ENCODE measurements around the gene C22orf15. TPM values are rescaled to one million over a fixed set of nuclear protein-coding genes. Genes with fewer than 3 reads are reported as not detected.

C22orf15 gene
- total and polyA plus RNA-seq, 7 donors, result 0.04 to 0.34 TPM; not detected in 5

DNA sequence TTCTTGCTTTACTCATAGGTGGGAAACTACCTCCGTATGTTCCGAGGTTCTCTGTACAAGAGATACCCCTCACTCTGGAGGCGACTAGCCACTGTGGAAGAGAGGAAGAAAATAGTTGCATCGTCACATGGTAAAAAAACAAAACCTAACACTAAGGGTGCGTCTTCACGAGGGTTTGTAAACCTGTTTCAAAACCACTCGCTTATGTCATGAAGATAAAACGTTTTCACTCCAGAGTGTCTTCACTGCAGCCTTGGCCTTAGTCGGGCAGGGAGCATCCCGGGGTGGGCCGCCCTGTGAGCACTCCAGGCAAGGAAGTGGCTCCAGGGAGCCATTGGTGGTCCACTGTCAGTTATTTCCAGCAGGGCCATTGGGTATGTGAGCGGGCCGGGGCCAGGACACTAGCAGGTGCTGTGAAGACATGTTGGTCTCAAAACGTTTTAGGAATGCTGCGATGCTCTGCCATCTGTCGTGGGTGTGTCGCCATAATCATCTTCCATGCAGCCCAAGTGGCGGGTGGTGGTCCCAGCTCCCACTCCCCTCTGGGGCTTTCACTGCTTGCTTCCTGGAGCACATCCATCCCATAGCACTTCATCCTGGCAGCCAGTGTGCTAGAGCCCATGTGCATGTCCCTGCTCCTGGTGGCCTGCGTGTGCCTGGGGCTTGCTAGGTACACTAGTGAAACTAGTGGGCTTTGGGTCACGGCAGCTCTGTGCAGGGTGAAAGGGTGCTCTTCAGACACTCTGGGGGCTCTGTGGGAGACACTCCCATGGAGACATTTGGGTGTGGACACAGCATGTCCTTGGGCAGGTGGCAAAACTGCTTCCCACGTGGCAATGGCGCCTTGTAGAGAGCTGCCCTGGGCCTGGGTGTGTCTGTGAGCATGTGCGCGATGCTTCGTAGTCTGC lies 29.2 kb downstream of the C22orf15 start:
- TF ChIP-seq, protein P1, sequence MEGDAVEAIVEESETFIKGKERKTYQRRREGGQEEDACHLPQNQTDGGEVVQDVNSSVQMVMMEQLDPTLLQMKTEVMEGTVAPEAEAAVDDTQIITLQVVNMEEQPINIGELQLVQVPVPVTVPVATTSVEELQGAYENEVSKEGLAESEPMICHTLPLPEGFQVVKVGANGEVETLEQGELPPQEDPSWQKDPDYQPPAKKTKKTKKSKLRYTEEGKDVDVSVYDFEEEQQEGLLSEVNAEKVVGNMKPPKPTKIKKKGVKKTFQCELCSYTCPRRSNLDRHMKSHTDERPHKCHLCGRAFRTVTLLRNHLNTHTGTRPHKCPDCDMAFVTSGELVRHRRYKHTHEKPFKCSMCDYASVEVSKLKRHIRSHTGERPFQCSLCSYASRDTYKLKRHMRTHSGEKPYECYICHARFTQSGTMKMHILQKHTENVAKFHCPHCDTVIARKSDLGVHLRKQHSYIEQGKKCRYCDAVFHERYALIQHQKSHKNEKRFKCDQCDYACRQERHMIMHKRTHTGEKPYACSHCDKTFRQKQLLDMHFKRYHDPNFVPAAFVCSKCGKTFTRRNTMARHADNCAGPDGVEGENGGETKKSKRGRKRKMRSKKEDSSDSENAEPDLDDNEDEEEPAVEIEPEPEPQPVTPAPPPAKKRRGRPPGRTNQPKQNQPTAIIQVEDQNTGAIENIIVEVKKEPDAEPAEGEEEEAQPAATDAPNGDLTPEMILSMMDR (IDR thresholded peaks at IDR 0.05), result no peak
- Histone ChIP-seq H3K9me3 (no peaks in the 10 kb centered on the region), H3K4me3 (no peak overlapping the region), H3K27me3 (ENCODE audit: insufficient read depth in 3 of 3, low read length in 2 of 3) (no peaks in the 10 kb centered on the region), H3K4me1 (peaks cover 21% of the 10 kb centered on the region), H3K36me3 (ENCODE audit: insufficient read depth in 1 of 2, low read depth in 1 of 2) (peaks cover 2 to 55% of the 10 kb centered on the region in 2 donors), H3K27ac (no peak overlapping the region)
- intact Hi-C loops (cut with DNase I), result no loop called here
- 82 to 83% (median 83%) methylated on average over 25 of the region's 25 CpGs for whole genome bisulfite sequencing, 3 donors
- ATAC-seq (peak in 1 of 4 donors; percentile 9), DNase-seq (no peak)

DNA sequence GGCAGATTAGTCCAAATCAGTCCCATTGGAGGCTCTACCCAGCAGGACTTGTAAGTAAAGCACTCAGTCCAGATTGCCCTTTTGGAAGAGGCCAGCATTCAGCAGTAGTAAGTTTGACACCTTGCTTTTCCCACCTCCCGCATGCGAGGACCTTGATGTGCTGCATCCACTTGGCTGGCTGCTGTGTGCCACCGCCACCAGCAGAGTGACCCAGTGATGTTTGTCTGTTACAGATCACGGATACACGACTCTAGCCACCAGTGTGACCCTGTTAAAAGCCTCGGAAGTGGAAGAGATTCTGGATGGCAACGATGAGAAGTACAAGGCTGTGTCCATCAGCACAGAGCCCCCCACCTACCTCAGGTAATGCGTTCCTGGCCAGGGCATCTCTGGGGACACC lies 30.5 kb downstream of the C22orf15 start:
- intact Hi-C loops (cut with DNase I), result no loop called here
- ATAC-seq (no peak), DNase-seq (no peak)
- Histone ChIP-seq H3K9me3 (no peaks in the 10 kb centered on the region), H3K36me3 (ENCODE audit: insufficient read depth in 1 of 2, low read depth in 1 of 2) (peaks cover 2 to 62% of the 10 kb centered on the region in 2 donors), H3K27me3 (ENCODE audit: insufficient read depth in 3 of 3, low read length in 2 of 3) (no peaks in the 10 kb centered on the region), H3K4me1 (peaks cover 15% of the 10 kb centered on the region), H3K27ac (no peak overlapping the region), H3K4me3 (no peak overlapping the region)
- 86% methylated on average over 8 of the region's 8 CpGs for WGBS, 3 donors
- TF ChIP-seq, protein P1 (IDR thresholded peaks at IDR 0.05), result no peak

DNA sequence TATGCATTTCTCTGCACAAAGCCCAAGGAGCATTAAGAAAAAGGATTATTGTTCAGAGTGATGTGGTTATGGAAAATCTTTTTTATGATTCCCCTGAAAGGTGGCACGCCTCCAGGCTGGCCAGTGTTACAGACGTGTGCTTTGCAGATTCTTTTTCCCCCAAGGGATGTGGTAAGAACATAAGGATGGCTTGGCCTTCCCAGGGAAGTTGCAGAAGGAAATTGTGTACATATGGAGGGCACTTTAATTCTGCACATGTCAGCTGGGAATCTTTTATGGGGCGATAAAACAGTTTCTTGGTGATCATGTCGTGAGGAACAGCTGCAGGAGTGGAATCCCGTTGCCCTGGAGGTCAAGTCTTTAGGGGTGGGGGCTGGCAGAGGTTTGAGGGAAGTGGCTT lies 33.7 kb downstream of the C22orf15 start:
- 36 to 51% (median 46%) methylated on average over 5 of the region's 5 CpGs for WGBS, 3 donors
- no peaks in the 10 kb centered on the region for H3K9me3 ChIP-seq
- intact Hi-C loops (cut with DNase I), result no loop called here

DNA sequence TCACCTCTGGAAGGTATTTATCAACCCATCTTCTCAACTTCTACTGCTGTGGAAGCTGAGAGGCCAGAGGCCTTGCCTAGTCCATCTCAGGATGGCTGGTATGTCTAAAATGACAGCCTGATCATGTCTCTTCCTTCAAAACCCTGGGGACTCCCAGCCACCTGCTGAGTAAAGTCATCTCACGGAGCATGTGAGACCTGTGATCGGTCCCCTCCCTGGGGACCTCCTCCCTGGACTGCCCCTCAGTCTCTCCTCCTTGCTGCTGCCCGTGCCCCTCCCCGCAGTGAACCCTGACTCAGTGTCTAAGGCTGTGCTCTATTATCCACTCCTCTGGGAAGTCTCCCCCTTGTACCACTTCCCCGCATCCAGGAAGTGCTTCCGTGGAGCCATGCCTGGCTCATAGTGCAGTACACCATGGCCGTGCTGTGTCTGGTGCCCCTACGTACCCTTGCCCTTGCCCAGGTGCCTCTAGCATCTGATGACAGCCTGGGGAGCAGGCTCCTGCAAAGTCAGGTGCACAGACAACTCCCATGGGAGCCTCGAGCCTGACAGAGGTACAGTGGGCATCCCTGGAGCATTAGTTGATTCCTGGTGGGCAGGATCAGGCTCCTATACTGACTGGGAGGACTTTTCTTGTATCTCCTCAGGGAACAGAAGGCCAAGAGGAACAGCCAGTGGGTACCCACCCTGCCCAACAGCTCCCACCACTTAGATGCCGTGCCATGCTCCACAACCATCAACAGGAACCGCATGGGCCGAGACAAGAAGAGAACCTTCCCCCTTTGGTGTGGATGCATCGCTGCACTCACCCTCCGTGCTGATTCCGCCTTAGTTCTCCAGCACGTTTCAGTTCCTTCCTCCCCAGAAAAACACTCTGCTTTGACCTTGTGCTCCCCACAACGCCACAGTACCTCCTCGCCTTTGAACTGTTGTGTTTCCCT lies 37.8 kb downstream of the C22orf15 start:
- 87 to 90% (median 90%) methylated on average over 18 of the region's 18 CpGs for WGBS, 3 donors
- Histone ChIP-seq H3K4me1 (peaks cover 6% of the 10 kb centered on the region), H3K36me3 (ENCODE audit: insufficient read depth in 1 of 2, low read depth in 1 of 2) (peaks cover 5 to 92% of the 10 kb centered on the region in 2 donors), H3K9me3 (no peaks in the 10 kb centered on the region), H3K4me3 (no peak overlapping the region), H3K27ac (no peak overlapping the region), H3K27me3 (ENCODE audit: insufficient read depth in 3 of 3, low read length in 2 of 3) (no peaks in the 10 kb centered on the region)
- ATAC-seq (no peak), DNase-seq (no peak)
- intact Hi-C loops (cut with DNase I), result no loop called here
- TF ChIP-seq, protein P1 (IDR thresholded peaks at IDR 0.05), result no peak

More for the DNA sequence above, 33.7 kb downstream of the C22orf15 start:
- ATAC-seq, result no peak
- peaks cover 2 to 92% of the 10 kb centered on the region in 2 donors for H3K36me3 ChIP-seq (ENCODE audit: insufficient read depth in 1 of 2, low read depth in 1 of 2)
- H3K27me3 ChIP-seq (ENCODE audit: insufficient read depth in 3 of 3, low read length in 2 of 3), result no peaks in the 10 kb centered on the region
- no peak overlapping the region for H3K27ac ChIP-seq
- TF ChIP-seq, protein P1 (IDR thresholded peaks at IDR 0.05), result no peak
- no peak overlapping the region for H3K4me3 ChIP-seq
- DNase-seq, result no peak
- no peaks in the 10 kb centered on the region for H3K4me1 ChIP-seq
